Right lobe of liver (tissue), 6 donors: ENCODE results near the gene CALHM1. TPM values are rescaled to one million over a fixed set of nuclear protein-coding genes. Genes with fewer than 3 reads are reported as not detected.
A peak's percentile ranks its signal among the peaks of the same experiment; 100 is the strongest.
"Not testable (repeated sequence)": the region's sequence is repeated elsewhere in the genome, so short reads cannot be mapped to it uniquely, and the experiment has no call there.

Experiments
- ATAC-seq, 4 donors: fragments of 200-7000 bp; cut with Tn5 transposase; one replicate each; pipeline ENCODE4 v1.9.1; 2020; ENCODE audit warnings: mild to moderate bottlenecking in 4 of 4, moderate library complexity in 4 of 4
- DNase-seq, 3 donors: peaks; one replicate each; pipeline ENCODE4 v3.0.0-alpha.2; 2020
- H3K27ac ChIP-seq, 3 donors: fragments of 200-600 bp; one replicate each; pipeline ENCODE4 v1.8.0; 2022
- H3K27me3 ChIP-seq, 2 donors: fragments of 200-600 bp; one replicate each; pipeline ENCODE4 v1.8.0; 2022
- H3K36me3 ChIP-seq, 4 donors: fragments of 200-600 bp; sonication (generic) in 1 of 4; one replicate each; pipeline versions ENCODE4 v1.5.1 to v1.8.0; 2017 to 2022; ENCODE audit warnings: control low read depth in 1 of 4
- H3K4me1 ChIP-seq, 4 donors: fragments of 200-600 bp; sonication (generic) in 1 of 4; one replicate each; pipeline versions ENCODE4 v1.5.1 to v1.8.0; 2017 to 2022; ENCODE audit warnings: control low read depth in 1 of 4
- H3K4me3 ChIP-seq, 3 donors: fragments of 200-600 bp; one replicate each; pipeline ENCODE4 v1.8.0; 2022
- H3K9me3 ChIP-seq, 4 donors: fragments of 200-600 bp; sonication (generic) in 1 of 4; one replicate each; pipeline versions ENCODE4 v1.5.1 to v1.8.0; 2017 to 2022; ENCODE audit warnings: control low read depth in 1 of 4
- POLR2A ChIP-seq: fragments of 450-650 bp; IDR thresholded peaks from one replicate; pipeline ENCODE4 v1.6.1; 2017; ENCODE audit warnings: antibody characterized with exemption, mild to moderate bottlenecking
- WGBS: methylation state at CpG from one replicate; pipeline ENCODE4 v1.1.6; 2018; ENCODE audit warnings: low coverage, low lambda C conversion rate; ENCODE audit not compliant: insufficient coverage; ENCODE audit errors: missing lambda C conversion rate; 5-methylcytosine and 5-hydroxymethylcytosine counted together
- intact Hi-C, 2 donors: fragments of 100-400 bp; cut with DNase I; formaldehyde crosslinking; loops; one replicate each; pipeline versions ENCODE4 v1.11.2 to v1.14.1; 2022
- long read RNA-seq: library from polyadenylated mRNA; unstranded; transcript quantifications from one replicate; pipeline ENCODE4 v2.0.0, GENCODE V29; 2019
- total RNA-seq, 6 experiments: library from RNA; depleted of rRNA in 2 of 6; stranded (reverse); fragments of >200 nt in 2 of 6; fragmentation: NEBNext Ultra II Directional in 3 of 6; extraction: Animal tissue kit (Norgen Biotek cat#: 25700) in 3 of 6; gene quantifications; one replicate each; pipeline versions ENCODE4 v1.1.0 to v1.2.4, GENCODE V29; 2016 to 2023
- TF ChIP-seq, protein P1 (sequence below), 4 donors: fragments of 200-600 bp in 3 of 4; fragments of 450-650 bp in 1 of 4; IDR thresholded peaks; one replicate each; pipeline versions ENCODE4 v1.5.1 to v1.8.0; 2016 to 2022; ENCODE audit warnings: antibody characterized with exemption in 4 of 4, mild to moderate bottlenecking in 2 of 4
- donor health status: DM: no; HTN: yes; CAD: no.
- donor health status: DM: no; HTN: no; CAD: no.
- donor health status: DM: no; HTN: no; CAD: no.
- donor health status: DM: no; HTN: yes; CAD: no.
- donor health status: DM: no; HTN: yes; CAD: no.

Gene CALHM1
- total RNA-seq: not detected
- long read RNA-seq: 0 reads

DNA sequence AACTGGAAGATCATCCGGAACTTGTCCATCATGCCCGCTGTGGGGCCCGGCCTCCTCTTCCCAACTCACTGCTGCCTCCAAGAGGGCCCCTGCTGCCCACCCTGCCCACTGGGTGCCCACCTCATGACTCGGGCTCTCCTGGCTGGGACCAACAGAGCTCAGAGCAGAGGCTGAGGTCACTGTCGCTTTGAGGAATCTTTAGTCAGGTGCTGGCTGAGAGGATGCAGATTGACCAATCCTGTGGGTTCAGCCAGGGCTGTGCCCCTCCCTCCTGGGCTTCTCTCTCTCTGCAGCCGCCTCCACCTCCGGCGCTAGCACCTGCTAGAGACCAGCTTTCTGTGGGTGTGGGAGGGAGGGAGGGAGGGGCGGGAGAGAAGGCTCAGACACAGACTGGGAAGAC lies at the start of gene CALHM1:
TSS of gene CALHM1 (minus strand) at position 181 of the 400 bp plus-strand sequence. CDS start at position 32, 149 bp downstream.
- WGBS: no CpG with 5 or more reads among the region's 9 CpGs
- ATAC-seq: no peak
- Histone ChIP-seq H3K27ac (no peak within 1 kb of the TSS), H3K36me3 (no peaks in the 10 kb centered on the region), H3K9me3 (no peaks in the 10 kb centered on the region), H3K4me1 (no peaks in the 10 kb centered on the region), H3K27me3 (no peaks in the 10 kb centered on the region), H3K4me3 (no peak within 1 kb of the TSS)
- DNase-seq: no peak
- intact Hi-C loops: no loop called here
- TF ChIP-seq, protein P1, sequence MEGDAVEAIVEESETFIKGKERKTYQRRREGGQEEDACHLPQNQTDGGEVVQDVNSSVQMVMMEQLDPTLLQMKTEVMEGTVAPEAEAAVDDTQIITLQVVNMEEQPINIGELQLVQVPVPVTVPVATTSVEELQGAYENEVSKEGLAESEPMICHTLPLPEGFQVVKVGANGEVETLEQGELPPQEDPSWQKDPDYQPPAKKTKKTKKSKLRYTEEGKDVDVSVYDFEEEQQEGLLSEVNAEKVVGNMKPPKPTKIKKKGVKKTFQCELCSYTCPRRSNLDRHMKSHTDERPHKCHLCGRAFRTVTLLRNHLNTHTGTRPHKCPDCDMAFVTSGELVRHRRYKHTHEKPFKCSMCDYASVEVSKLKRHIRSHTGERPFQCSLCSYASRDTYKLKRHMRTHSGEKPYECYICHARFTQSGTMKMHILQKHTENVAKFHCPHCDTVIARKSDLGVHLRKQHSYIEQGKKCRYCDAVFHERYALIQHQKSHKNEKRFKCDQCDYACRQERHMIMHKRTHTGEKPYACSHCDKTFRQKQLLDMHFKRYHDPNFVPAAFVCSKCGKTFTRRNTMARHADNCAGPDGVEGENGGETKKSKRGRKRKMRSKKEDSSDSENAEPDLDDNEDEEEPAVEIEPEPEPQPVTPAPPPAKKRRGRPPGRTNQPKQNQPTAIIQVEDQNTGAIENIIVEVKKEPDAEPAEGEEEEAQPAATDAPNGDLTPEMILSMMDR (IDR thresholded peaks at IDR 0.05): no peak
- no peak for TF ChIP-seq POLR2A

- Histone ChIP-seq H3K9me3 (no peaks in the 10 kb centered on the region), H3K27me3 (no peaks in the 10 kb centered on the region), H3K36me3 (no peaks in the 10 kb centered on the region), H3K27ac (no peak overlapping the region), H3K4me1 (no peaks in the 10 kb centered on the region), H3K4me3 (no peak overlapping the region)
- intact Hi-C loops: no loop called here
- no peak for TF ChIP-seq POLR2A
- TF ChIP-seq, protein P1 (IDR thresholded peaks at IDR 0.05): no peak
- DNase-seq (peak in 1 of 3 donors; percentile 26), ATAC-seq (no peak)
- 41% methylated on average over 4 of the region's 10 CpGs for WGBS
These were observed 48.8 kb upstream of the CALHM1 start for GRCh38 chr10:103507235-103508191.

GRCh38 chr10:103506061-103506460 lies 47.4 kb upstream of the CALHM1 start:
- DNase-seq (no peak), ATAC-seq (no peak)
- TF ChIP-seq POLR2A: no peak
- TF ChIP-seq, protein P1 (IDR thresholded peaks at IDR 0.05): no peak
- intact Hi-C loops: no loop called here
- 90% methylated on average over 4 of the region's 4 CpGs for WGBS
- no peak overlapping the region for H3K27ac ChIP-seq
- H3K4me3 ChIP-seq: no peak overlapping the region
- H3K9me3 ChIP-seq: no peaks in the 10 kb centered on the region
- no peaks in the 10 kb centered on the region for H3K27me3 ChIP-seq
- H3K36me3 ChIP-seq: no peaks in the 10 kb centered on the region
- H3K4me1 ChIP-seq: no peaks in the 10 kb centered on the region

- Histone ChIP-seq H3K27ac (no peak overlapping the region), H3K4me3 (no peak overlapping the region), H3K4me1 (no peaks in the 10 kb centered on the region), H3K27me3 (no peaks in the 10 kb centered on the region), H3K36me3 (no peaks in the 10 kb centered on the region), H3K9me3 (no peaks in the 10 kb centered on the region)
- ATAC-seq (peak in 1 of 4 donors; percentile 74), DNase-seq (no peak)
- 47% methylated on average over 9 of the region's 10 CpGs for WGBS
- TF ChIP-seq, protein P1 (IDR thresholded peaks at IDR 0.05): no peak
- intact Hi-C loops: no loop called here
These were observed 45.6 kb upstream of the CALHM1 start for GRCh38 chr10:103504181-103504783.

GRCh38 chr10:103503777-103504176 lies 45.1 kb upstream of the CALHM1 start:
- H3K4me1 ChIP-seq, H3K9me3 ChIP-seq, H3K4me3 ChIP-seq, H3K27me3 ChIP-seq, H3K27ac ChIP-seq, DNase-seq, H3K36me3 ChIP-seq, ATAC-seq, intact Hi-C loops: not testable (repeated sequence)
- WGBS: 89% methylated on average over 5 of the region's 6 CpGs
